Measurements from ENCODE around the gene NCKIPSD.

The NCKIPSD gene

GRCh38 chr3:48700731-48701405 is 15.2 kb upstream of the NCKIPSD start:
- TF ChIP-seq CTCF (IDR thresholded peaks at IDR 0.05; ENCODE audit: borderline replicate concordance, insufficient read depth, low read depth, low read length), result no peak
- H3K4me3 ChIP-seq (ENCODE audit: low read depth, low read length), result no peak overlapping the region

GRCh38 chr3:48698891-48699290 is 13.2 kb upstream of the NCKIPSD start:
- TF ChIP-seq CTCF (IDR thresholded peaks at IDR 0.05; ENCODE audit: borderline replicate concordance, insufficient read depth, low read depth, low read length), result no peak
- H3K4me3 ChIP-seq (ENCODE audit: low read depth, low read length), result no peak overlapping the region

GRCh38 chr3:48697952-48698351 is 12.2 kb upstream of the NCKIPSD start:
- no peak for TF ChIP-seq CTCF (IDR thresholded peaks at IDR 0.05; ENCODE audit: borderline replicate concordance, insufficient read depth, low read depth, low read length)
- no peak overlapping the region for H3K4me3 ChIP-seq (ENCODE audit: low read depth, low read length)

- no peak for TF ChIP-seq CTCF (IDR thresholded peaks at IDR 0.05; ENCODE audit: borderline replicate concordance, insufficient read depth, low read depth, low read length)
- no peak overlapping the region for H3K4me3 ChIP-seq (ENCODE audit: low read depth, low read length)
Measured at GRCh38 chr3:48696601-48697000, 10.9 kb upstream of the NCKIPSD start.

GRCh38 chr3:48696156-48696555 is 10.4 kb upstream of the NCKIPSD start:
- no peak overlapping the region for H3K4me3 ChIP-seq (ENCODE audit: low read depth, low read length)
- no peak for TF ChIP-seq CTCF (IDR thresholded peaks at IDR 0.05; ENCODE audit: borderline replicate concordance, insufficient read depth, low read depth, low read length)

- no peak overlapping the region for H3K4me3 ChIP-seq (ENCODE audit: low read depth, low read length)
Measured at GRCh38 chr3:48695393-48695753, 9.7 kb upstream of the NCKIPSD start.

More at GRCh38 chr3:48695393-48695753, 9.7 kb upstream of the NCKIPSD start:
- no peak for TF ChIP-seq CTCF (IDR thresholded peaks at IDR 0.05; ENCODE audit: borderline replicate concordance, insufficient read depth, low read depth, low read length)

All from GM12875 (cell line).